Measurements from ENCODE around the gene CNTFR.

DNA sequence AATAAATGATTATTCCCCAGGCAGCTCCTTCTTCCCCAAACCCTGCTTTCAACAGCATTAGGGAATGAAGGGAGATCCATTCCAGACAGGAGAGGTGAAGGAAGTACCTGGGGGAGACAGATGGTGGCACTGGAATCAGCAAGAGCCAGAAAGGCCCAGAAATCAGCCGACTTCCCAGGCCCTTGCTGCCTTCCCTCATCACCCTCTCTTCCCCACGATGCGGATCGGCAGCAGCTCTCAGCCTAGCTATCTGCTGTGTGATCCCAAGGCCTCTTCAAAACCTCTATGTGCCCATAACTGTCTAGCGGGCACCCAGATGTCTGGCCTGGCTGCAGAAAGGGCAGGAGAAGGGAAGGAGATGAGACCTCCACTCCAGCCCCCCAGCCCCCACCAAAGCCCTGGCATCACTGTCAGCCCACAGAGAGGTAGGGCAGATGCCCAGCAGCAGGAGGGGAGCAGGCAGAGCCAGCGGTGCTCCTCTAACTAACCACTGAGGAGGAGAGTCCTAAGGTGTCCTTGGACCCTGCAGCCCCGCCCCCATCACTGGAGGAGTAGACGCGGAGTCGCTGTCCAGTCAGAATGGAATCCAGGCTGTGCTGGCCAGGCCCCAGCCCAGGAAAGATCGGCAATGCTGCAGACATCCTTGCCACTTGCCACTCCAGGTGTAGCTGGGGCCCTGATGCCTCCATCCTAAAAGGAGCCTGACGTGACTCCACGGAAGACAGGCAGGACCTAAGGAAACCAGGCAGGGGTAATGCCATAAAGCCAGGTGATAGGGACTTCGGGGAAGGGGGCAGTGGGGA is 12.7 kb downstream of the CNTFR start:
- no peak for TF ChIP-seq EZH2 (IDR thresholded peaks at IDR 0.05; ENCODE audit: insufficient read depth, poor library complexity, severe bottlenecking)
- TF ChIP-seq EZH2phosphoT487 (IDR thresholded peaks at IDR 0.05; ENCODE audit: insufficient read depth, low read depth) = no peak
